ENCODE results near the gene SGCA. TPM values are rescaled to one million over a fixed set of nuclear protein-coding genes. Genes with fewer than 3 reads are reported as not detected.

The SGCA gene
- polyA plus RNA-seq, 4 donors: 0.82 to 1.2 (median 0.89) TPM

GRCh38 chr17:50133769-50134099, 32.1 kb upstream of the SGCA start:
- DNase-seq (ENCODE audit: low read depth in 4 of 4, low spot score in 2 of 4): no peak

GRCh38 chr17:50134206-50135110, 31.3 kb upstream of the SGCA start:
- no peak for DNase-seq (ENCODE audit: low read depth in 4 of 4, low spot score in 2 of 4)

- DNase-seq (ENCODE audit: low read depth in 4 of 4, low spot score in 2 of 4): no peak
Observed at GRCh38 chr17:50135316-50136095, 30.3 kb upstream of the SGCA start.

GRCh38 chr17:50136096-50136687, 29.6 kb upstream of the SGCA start:
- DNase-seq (ENCODE audit: low read depth in 4 of 4, low spot score in 2 of 4): no peak

- no peak for DNase-seq (ENCODE audit: low read depth in 4 of 4, low spot score in 2 of 4)
Observed at GRCh38 chr17:50137042-50137441, 28.8 kb upstream of the SGCA start.

GRCh38 chr17:50139185-50139783, 26.5 kb upstream of the SGCA start:
- no peak for DNase-seq (ENCODE audit: low read depth in 4 of 4, low spot score in 2 of 4)

GRCh38 chr17:50139950-50140885, 25.6 kb upstream of the SGCA start:
- no peak for DNase-seq (ENCODE audit: low read depth in 4 of 4, low spot score in 2 of 4)

- DNase-seq (ENCODE audit: low read depth in 4 of 4, low spot score in 2 of 4): no peak
Observed at GRCh38 chr17:50141026-50141744, 24.6 kb upstream of the SGCA start.

- DNase-seq (ENCODE audit: low read depth in 4 of 4, low spot score in 2 of 4): no peak
Observed at GRCh38 chr17:50141745-50142110, 24.1 kb upstream of the SGCA start.

GRCh38 chr17:50143461-50144176, 22.2 kb upstream of the SGCA start:
- DNase-seq (ENCODE audit: low read depth in 4 of 4, low spot score in 2 of 4): no peak

GRCh38 chr17:50144355-50144754, 21.4 kb upstream of the SGCA start:
- no peak for DNase-seq (ENCODE audit: low read depth in 4 of 4, low spot score in 2 of 4)

GRCh38 chr17:50144845-50145531, 20.8 kb upstream of the SGCA start:
- no peak for DNase-seq (ENCODE audit: low read depth in 4 of 4, low spot score in 2 of 4)

GRCh38 chr17:50145532-50146229, 20.1 kb upstream of the SGCA start:
- DNase-seq (ENCODE audit: low read depth in 4 of 4, low spot score in 2 of 4): no peak

- DNase-seq (ENCODE audit: low read depth in 4 of 4, low spot score in 2 of 4): no peak
Observed at GRCh38 chr17:50146230-50146926, 19.4 kb upstream of the SGCA start.

GRCh38 chr17:50146927-50147665, 18.7 kb upstream of the SGCA start:
- no peak for DNase-seq (ENCODE audit: low read depth in 4 of 4, low spot score in 2 of 4)

GRCh38 chr17:50147841-50148225, 18.0 kb upstream of the SGCA start:
- DNase-seq (ENCODE audit: low read depth in 4 of 4, low spot score in 2 of 4): no peak
